Activated CD8-positive, alpha-beta memory T cell treated with anti-CD3 and anti-CD28 coated beads, Interleukin-2, amount 50 U/mL, for 48 hours (primary cell): ENCODE measurements around the gene RIT1.

Experiments used
- DNase-seq: peaks from one replicate; pipeline ENCODE4 v3.0.0-alpha.2; 2020

Gene RIT1

GRCh38 chr1:155888481-155888880, 22.7 kb downstream of the RIT1 start:
- no peak for DNase-seq

- no peak for DNase-seq
Measured at GRCh38 chr1:155884982-155885381, 26.2 kb downstream of the RIT1 start.

DNA sequence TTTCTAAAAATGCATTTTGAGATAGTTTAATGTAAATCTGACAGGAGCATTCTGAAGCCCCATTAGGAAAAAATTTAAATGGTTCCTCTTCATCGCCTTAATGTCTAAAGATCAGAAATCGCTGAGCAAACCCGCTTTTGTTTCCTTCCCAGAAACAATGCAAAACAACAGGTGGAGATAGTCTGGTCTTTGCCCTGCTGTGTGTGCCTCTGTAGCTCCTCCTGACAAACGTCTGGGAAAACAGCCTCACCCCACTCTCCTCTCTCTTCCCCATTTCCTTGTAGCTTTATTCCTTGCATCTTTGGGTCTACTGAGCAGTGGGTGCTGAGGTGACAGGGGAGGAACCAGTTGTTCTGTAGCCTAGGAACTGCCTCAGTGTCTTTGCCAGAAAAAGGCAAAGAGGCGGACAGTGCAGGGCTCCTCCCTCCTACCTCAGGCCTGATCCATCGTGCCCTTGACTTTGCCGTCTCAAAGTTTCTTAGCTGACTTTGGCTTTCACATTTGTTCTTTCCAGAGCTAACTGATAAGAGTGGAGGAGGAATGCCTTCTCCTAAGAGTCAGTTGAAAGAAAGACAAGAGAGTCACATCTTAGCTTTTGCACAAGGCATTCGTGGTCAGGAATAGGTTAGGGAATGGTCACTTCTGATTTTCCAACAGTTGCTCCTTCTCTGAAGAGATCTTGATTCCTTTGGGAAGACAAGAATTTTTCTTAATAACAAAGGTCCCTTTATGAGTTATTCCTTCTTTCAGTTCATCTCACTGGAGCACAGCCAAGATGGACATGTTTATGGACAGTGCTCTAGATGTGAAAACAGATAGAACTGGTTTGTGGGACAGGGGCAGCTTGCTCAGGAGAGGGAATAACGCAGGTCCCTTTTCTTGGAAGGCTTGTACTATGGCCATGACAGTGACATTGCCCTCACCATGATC, 26.9 kb downstream of the RIT1 start:
- no peak for DNase-seq

DNA sequence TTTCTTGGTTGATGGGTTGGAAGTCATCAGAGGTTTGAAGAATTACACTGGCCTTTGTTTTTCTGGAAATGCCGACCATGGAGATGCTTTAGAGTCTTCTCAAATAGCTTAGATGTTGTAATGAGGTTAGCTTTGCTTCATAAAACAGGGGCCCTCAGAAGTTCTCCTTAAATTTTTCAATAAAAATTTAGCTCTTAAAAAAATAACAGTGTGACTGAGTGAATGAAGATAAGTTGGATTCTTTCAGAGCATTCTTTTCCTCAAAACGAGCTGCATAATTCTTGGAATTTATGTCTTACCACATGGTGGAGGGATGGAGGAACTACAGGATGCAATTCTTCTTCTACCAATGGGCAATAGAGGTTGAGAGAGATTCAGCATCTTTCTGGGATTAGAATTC, 28.4 kb downstream of the RIT1 start:
- DNase-seq, result no peak

- DNase-seq, result no peak
Measured at GRCh38 chr1:155882235-155882634, 28.9 kb downstream of the RIT1 start.

DNA sequence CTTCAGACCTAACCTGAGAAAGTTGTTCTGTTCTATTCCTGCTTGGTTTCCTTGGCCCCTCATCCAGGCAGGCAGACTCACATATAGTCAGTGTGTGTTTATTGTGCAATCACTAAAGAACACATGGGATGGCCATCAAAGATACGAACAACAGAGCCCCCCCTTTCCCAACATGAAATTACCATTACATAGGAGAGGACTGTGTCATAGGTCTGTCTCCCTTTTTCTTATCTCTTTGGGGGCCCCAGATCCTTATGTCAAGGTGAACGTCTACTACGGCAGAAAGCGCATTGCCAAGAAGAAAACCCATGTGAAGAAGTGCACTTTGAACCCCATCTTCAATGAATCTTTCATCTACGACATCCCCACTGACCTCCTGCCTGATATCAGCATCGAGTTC, 30.2 kb downstream of the RIT1 start:
- no peak for DNase-seq

DNA sequence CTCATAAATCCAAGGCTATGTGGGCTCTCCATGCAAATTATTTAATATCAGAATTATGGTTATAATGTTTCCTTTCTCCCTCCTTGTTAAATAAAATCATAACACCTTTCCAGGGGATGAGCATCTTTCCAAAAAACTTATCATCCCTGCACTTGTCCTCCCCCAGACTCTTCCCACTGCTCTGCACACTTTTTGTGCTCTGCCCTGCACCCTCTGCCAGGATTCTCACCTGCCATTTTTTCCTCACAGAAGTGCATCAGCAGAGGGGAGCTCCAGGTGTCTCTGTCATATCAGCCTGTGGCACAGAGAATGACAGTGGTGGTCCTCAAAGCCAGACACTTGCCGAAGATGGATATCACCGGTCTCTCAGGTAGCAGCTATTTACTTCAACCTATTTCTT, 30.9 kb downstream of the RIT1 start:
- no peak for DNase-seq

DNA sequence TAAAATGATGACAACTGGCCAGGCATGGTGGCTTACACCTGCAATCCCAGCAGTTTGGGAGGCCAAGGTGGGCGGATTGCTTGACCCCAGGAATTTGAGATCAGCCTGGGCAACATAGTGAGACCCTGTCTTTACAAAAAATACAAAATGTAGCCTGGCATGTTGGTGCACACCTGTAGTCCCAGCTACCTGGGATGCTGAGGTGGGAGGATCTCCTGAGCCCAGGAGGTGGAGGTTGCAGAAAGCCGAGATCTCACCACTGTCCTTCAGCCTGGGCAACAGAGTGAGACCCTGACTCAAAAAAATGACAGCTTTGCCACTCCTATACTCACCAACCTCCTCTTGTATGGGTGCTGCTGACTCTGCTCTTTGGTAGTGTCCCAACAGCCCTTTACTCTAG, 33.2 kb downstream of the RIT1 start:
- DNase-seq, result no peak

- DNase-seq, result no peak
Measured at GRCh38 chr1:155873860-155874259, 37.3 kb downstream of the RIT1 start.

GRCh38 chr1:155872527-155872926, 38.6 kb downstream of the RIT1 start:
- DNase-seq, result no peak

DNA sequence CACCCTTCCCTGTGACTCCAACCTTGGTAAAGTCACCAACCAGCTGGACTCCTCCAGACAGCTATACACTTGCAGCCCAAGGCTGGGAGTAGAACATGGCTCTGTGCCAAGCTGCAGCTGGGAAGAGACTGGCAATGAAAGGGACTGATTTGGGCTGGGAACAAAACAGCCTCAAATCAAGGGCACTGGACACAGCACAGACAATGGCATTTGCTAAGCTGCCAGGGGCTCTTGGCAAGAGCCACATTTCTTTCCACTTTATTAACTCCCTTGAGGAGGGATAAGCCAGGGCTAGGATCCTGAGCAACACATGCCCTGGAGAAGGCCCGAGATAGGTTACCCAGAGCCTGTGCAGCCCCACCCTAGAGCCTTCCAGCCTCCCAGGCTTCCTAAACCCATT, 39.8 kb downstream of the RIT1 start:
- no peak for DNase-seq

GRCh38 chr1:155867766-155868165, 43.4 kb downstream of the RIT1 start:
- DNase-seq, result no peak

- no peak for DNase-seq
Measured at GRCh38 chr1:155864393-155864792, 46.8 kb downstream of the RIT1 start.

- DNase-seq, result no peak
Measured at GRCh38 chr1:155861896-155862295, 49.3 kb downstream of the RIT1 start.

GRCh38 chr1:155860970-155861510, 50.1 kb downstream of the RIT1 start:
- DNase-seq, result no peak

GRCh38 chr1:155859881-155860871, 51.0 kb downstream of the RIT1 start:
- DNase-seq, result peak; percentile 82

DNA sequence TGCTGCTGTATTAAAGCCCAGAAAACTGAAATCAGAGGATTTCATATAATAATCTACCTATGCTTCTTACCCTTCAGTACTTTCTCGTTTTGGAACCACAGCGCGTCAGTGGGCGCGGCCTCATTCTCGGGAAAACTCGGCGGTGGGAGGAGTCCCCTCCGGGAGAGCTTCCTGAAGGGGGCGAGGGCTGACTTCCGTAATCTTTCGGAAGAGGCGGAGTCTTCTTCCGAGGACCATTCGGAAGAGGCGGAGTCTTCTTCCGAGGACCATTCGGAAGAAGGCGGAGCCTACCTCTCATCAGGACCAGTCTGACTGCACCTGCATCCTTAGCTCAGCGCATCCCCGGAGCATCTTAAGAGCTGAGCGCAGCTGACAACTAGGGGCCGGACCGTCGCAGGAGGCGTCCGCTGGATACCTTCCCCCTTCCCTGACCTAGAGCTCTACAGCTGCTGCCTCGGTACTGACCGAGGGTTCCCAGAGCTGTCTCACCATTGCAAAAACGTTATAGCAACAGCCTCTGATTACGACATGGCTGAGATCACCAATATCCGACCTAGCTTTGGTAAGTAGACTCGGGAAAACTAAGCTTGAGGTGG, 51.8 kb downstream of the RIT1 start, which contains the start of gene SYT11:
Gene SYT11 (plus strand): TSS at position 334 of the 596 bp plus-strand sequence. CDS start 195 bp downstream, at position 529.
- peak; percentile 96 for DNase-seq

GRCh38 chr1:155858800-155859233, 52.3 kb downstream of the RIT1 start:
- DNase-seq, result peak; percentile 65

DNA sequence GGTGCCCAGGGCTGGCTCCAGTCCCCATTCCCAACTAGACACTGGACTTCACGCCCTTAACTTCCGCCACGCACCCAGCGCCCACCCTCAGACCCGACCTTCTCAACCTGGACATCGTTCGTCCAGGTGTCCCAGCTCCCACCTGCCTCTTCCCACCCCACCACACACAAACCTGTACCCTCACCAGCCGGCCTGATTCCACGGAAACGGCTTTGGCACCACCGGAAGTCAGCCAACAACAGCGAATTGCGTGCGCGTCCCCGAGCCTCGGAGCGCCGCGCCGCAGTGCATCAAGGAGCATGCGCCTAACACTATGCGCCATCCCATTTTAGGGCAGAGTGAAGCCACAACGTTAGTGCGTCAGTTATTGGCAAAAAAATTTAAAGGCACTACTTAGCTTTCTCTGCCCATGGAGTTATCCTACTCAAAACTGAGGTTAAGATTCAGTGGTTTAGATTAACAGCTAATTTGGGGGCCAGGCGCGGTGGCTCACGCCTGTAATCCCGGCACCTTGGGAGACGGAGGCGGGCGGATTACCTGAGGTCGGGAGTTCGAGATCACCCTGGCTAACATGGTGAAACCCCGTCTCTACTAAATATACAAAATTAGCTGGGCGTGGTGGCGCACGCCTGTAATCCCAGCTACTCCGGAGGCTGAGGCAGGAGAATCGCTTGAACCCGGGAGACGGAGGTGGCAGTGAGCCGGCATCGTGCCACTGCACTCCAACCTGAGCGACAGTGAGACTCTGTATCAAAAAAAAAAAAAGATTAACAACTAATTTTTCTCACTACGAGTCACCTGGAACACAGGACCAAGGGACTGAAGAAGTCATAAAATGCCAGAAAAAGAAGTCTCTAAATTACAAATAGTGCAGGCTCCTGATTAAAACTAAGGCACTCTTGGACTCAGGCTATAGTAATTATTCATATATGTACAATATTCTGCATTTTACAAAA, 53.9 kb downstream of the RIT1 start, which contains the start of gene GON4L:
Gene GON4L (minus strand): TSS at position 240 of the 956 bp plus-strand sequence. CDS start 3,434 bp downstream, outside the sequence.
- DNase-seq, result peak; percentile 91

GRCh38 chr1:155856257-155856974, 54.7 kb downstream of the RIT1 start:
- no peak for DNase-seq

DNA sequence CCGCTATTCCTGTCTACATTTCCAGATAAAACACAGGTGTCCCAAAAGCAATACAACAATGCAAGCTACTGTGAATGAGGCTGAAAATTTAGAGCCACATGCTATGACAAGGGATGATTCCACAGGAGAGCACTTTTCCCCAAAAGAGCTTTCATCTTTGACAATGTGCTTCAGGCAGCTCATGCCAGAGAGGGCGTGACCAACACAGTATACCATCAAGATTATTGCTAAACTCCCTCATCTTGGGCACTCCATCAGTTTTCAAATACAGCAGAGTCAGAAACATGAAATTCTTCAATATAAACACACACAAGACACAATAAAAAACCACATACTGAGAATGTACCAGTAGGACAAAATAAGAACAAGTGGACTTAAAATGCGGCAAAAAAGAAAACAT, 60.8 kb downstream of the RIT1 start:
- DNase-seq, result no peak
